ES-I3 (cell line): ENCODE data around the gene TUT4.
A peak's percentile ranks its signal among the peaks of the same experiment; 100 is the strongest.

Source experiments
- H3K36me3 ChIP-seq: 2 replicates; pipeline ENCODE4 v1.6.1; 2013; ENCODE audit warnings: mild to moderate bottlenecking, low read length, control low read depth, moderate library complexity; ENCODE audit not compliant: insufficient read depth
- H3K4me1 ChIP-seq: 2 replicates; pipeline ENCODE4 v1.6.1; 2013; ENCODE audit warnings: mild to moderate bottlenecking, control low read depth, low read length; ENCODE audit not compliant: insufficient read depth
- H3K9ac ChIP-seq: 2 replicates; pipeline ENCODE4 v1.6.1; 2013; ENCODE audit warnings: low read depth, mild to moderate bottlenecking, low read length, moderate library complexity
- H3K9me3 ChIP-seq: 2 replicates; pipeline ENCODE4 v1.6.1; 2013; ENCODE audit warnings: mild to moderate bottlenecking, low read length, moderate library complexity; ENCODE audit not compliant: control insufficient read depth, insufficient read depth

TUT4 gene

GRCh38 chr1:52552505-52553361, at the start of gene TUT4:
TSS of gene TUT4 (minus strand) at chr1:52553092. CDS start at chr1:52526280, 26,812 bp downstream.
- H3K9ac ChIP-seq: peak within 1 kb of the TSS; percentile 95

GRCh38 chr1:52601991-52602855, 49.3 kb upstream of the TUT4 start, which contains the start of gene GPX7:
TSS of gene GPX7 (plus strand) at chr1:52602371. CDS start at chr1:52602410, 39 bp downstream.
- Histone ChIP-seq H3K9ac (peak within 1 kb of the TSS; percentile 73), H3K4me1 (peaks cover 13% of the 10 kb centered on the region), H3K9me3 (no peaks in the 10 kb centered on the region), H3K36me3 (no peaks in the 10 kb centered on the region)

More at GRCh38 chr1:52552505-52553361, at the start of gene TUT4:
- Histone ChIP-seq H3K4me1 (peaks cover 19% of the 10 kb centered on the region), H3K9me3 (no peaks in the 10 kb centered on the region), H3K36me3 (no peaks in the 10 kb centered on the region)

GRCh38 chr1:52601519-52601918, 48.6 kb upstream of the TUT4 start:
- no peaks in the 10 kb centered on the region for H3K9me3 ChIP-seq
- H3K36me3 ChIP-seq: no peaks in the 10 kb centered on the region
- peak overlapping the region; percentile 73; the same call in 1 of the 2 replicates for H3K9ac ChIP-seq
- H3K4me1 ChIP-seq: peaks cover 13% of the 10 kb centered on the region

GRCh38 chr1:52600533-52601179, 47.8 kb upstream of the TUT4 start:
- H3K36me3 ChIP-seq: no peaks in the 10 kb centered on the region
- H3K9me3 ChIP-seq: no peaks in the 10 kb centered on the region
- H3K4me1 ChIP-seq: peaks cover 13% of the 10 kb centered on the region
- H3K9ac ChIP-seq: no peak overlapping the region

GRCh38 chr1:52599236-52599635, 46.3 kb upstream of the TUT4 start:
- peaks cover 10% of the 10 kb centered on the region for H3K4me1 ChIP-seq
- no peaks in the 10 kb centered on the region for H3K36me3 ChIP-seq
- no peak overlapping the region for H3K9ac ChIP-seq

GRCh38 chr1:52598729-52599128, 45.8 kb upstream of the TUT4 start:
- Histone ChIP-seq H3K4me1 (peaks cover 10% of the 10 kb centered on the region), H3K9me3 (no peaks in the 10 kb centered on the region), H3K36me3 (no peaks in the 10 kb centered on the region), H3K9ac (no peak overlapping the region)

More at GRCh38 chr1:52599236-52599635, 46.3 kb upstream of the TUT4 start:
- H3K9me3 ChIP-seq: no peaks in the 10 kb centered on the region

- Histone ChIP-seq H3K9me3 (no peaks in the 10 kb centered on the region), H3K9ac (no peak overlapping the region), H3K4me1 (peaks cover 8% of the 10 kb centered on the region), H3K36me3 (no peaks in the 10 kb centered on the region)
Measured at GRCh38 chr1:52597912-52598311, 45.0 kb upstream of the TUT4 start.

GRCh38 chr1:52595061-52595460, 42.2 kb upstream of the TUT4 start:
- H3K4me1 ChIP-seq: no peaks in the 10 kb centered on the region
- no peaks in the 10 kb centered on the region for H3K9me3 ChIP-seq
- no peaks in the 10 kb centered on the region for H3K36me3 ChIP-seq
- H3K9ac ChIP-seq: no peak overlapping the region

GRCh38 chr1:52593495-52593894, 40.6 kb upstream of the TUT4 start:
- Histone ChIP-seq H3K36me3 (no peaks in the 10 kb centered on the region), H3K9me3 (no peaks in the 10 kb centered on the region), H3K9ac (no peak overlapping the region), H3K4me1 (peaks cover 16% of the 10 kb centered on the region)

GRCh38 chr1:52592637-52593323, 39.9 kb upstream of the TUT4 start:
- H3K9ac ChIP-seq: no peak overlapping the region
- H3K4me1 ChIP-seq: peaks cover 16% of the 10 kb centered on the region
- H3K36me3 ChIP-seq: no peaks in the 10 kb centered on the region
- no peaks in the 10 kb centered on the region for H3K9me3 ChIP-seq

GRCh38 chr1:52590266-52590665, 37.4 kb upstream of the TUT4 start:
- Histone ChIP-seq H3K9ac (no peak overlapping the region), H3K4me1 (peaks cover 16% of the 10 kb centered on the region), H3K9me3 (no peaks in the 10 kb centered on the region), H3K36me3 (no peaks in the 10 kb centered on the region)

GRCh38 chr1:52588535-52588934, 35.6 kb upstream of the TUT4 start:
- Histone ChIP-seq H3K9ac (no peak overlapping the region), H3K9me3 (no peaks in the 10 kb centered on the region), H3K36me3 (no peaks in the 10 kb centered on the region), H3K4me1 (peaks cover 16% of the 10 kb centered on the region)

- Histone ChIP-seq H3K9me3 (no peaks in the 10 kb centered on the region), H3K9ac (no peak overlapping the region), H3K4me1 (peaks cover 16% of the 10 kb centered on the region), H3K36me3 (no peaks in the 10 kb centered on the region)
Measured at GRCh38 chr1:52588027-52588426, 35.1 kb upstream of the TUT4 start.

- no peaks in the 10 kb centered on the region for H3K36me3 ChIP-seq
Measured at GRCh38 chr1:52585474-52585873, 32.6 kb upstream of the TUT4 start.

More at GRCh38 chr1:52585474-52585873, 32.6 kb upstream of the TUT4 start:
- Histone ChIP-seq H3K4me1 (peaks cover 16% of the 10 kb centered on the region), H3K9me3 (no peaks in the 10 kb centered on the region), H3K9ac (no peak overlapping the region)
